ENCODE measurements around the gene MAN2A2.

DNA sequence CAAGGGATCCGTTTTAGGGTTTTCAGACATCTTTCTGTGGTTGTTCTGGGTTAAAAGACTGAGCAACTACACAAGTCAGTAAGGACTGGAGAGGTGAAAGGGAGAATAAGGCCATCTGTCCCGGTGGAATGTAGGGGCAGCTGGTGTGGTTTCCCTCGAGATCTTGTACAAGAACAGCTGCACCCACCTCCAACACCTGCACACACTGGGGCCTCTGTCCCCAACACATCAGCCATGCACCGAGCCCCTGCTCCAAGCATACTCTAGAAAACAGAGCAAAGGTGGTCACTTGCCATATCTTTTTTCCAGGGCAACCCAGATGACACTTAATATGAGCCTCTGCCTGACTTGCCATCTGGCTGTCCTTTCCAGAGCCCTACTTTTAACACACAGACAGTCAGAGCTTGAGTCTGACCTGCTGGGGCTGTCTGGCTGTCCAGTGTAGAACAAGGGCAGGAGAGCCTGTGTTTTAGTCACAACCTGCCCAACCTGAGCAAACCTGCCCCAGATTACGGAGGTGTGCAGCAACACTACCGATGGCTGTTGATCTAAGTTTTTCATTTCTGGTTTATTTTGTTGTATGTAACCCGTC lies 12.2 kb downstream of the MAN2A2 start:
- TF ChIP-seq, protein P1, sequence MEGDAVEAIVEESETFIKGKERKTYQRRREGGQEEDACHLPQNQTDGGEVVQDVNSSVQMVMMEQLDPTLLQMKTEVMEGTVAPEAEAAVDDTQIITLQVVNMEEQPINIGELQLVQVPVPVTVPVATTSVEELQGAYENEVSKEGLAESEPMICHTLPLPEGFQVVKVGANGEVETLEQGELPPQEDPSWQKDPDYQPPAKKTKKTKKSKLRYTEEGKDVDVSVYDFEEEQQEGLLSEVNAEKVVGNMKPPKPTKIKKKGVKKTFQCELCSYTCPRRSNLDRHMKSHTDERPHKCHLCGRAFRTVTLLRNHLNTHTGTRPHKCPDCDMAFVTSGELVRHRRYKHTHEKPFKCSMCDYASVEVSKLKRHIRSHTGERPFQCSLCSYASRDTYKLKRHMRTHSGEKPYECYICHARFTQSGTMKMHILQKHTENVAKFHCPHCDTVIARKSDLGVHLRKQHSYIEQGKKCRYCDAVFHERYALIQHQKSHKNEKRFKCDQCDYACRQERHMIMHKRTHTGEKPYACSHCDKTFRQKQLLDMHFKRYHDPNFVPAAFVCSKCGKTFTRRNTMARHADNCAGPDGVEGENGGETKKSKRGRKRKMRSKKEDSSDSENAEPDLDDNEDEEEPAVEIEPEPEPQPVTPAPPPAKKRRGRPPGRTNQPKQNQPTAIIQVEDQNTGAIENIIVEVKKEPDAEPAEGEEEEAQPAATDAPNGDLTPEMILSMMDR (IDR thresholded peaks at IDR 0.05; ENCODE audit: insufficient read depth, low read depth, low read length): no peak
- TF ChIP-seq EZH2 (IDR thresholded peaks at IDR 0.05; ENCODE audit: insufficient read depth, low read length): no peak
